Rectal smooth muscle tissue (tissue), 1 donor: ENCODE data around the gene BNIP3.
"Not testable (repeated sequence)": the region's sequence is repeated elsewhere in the genome, so short reads cannot be mapped to it uniquely, and the experiment has no call there.

ENCODE experiments used
- H3K27ac ChIP-seq: one replicate; pipeline ENCODE4 v1.7.0; 2013; ENCODE audit warnings: low read depth, low read length, inconsistent platforms
- H3K27me3 ChIP-seq: one replicate; pipeline ENCODE4 v1.7.0; 2013; ENCODE audit warnings: low read length; ENCODE audit not compliant: control insufficient read depth, insufficient read depth
- H3K36me3 ChIP-seq: one replicate; pipeline ENCODE4 v1.7.0; 2013; ENCODE audit warnings: low read length; ENCODE audit not compliant: control insufficient read depth, insufficient read depth
- H3K4me1 ChIP-seq: one replicate; pipeline ENCODE4 v1.7.0; 2013; ENCODE audit warnings: low read length; ENCODE audit not compliant: control insufficient read depth, insufficient read depth
- H3K4me3 ChIP-seq: one replicate; pipeline ENCODE4 v1.7.0; 2013; ENCODE audit warnings: low read length
- H3K9ac ChIP-seq: one replicate; pipeline ENCODE4 v1.7.0; 2013; ENCODE audit warnings: low read length

The BNIP3 gene

GRCh38 chr10:131928248-131929095, 53.3 kb downstream of the BNIP3 start:
- Histone ChIP-seq H3K4me3 (no peak overlapping the region), H3K4me1 (peaks cover 5% of the 10 kb centered on the region), H3K27ac (no peak overlapping the region), H3K36me3 (no peaks in the 10 kb centered on the region), H3K27me3 (no peaks in the 10 kb centered on the region), H3K9ac (no peak overlapping the region)

DNA sequence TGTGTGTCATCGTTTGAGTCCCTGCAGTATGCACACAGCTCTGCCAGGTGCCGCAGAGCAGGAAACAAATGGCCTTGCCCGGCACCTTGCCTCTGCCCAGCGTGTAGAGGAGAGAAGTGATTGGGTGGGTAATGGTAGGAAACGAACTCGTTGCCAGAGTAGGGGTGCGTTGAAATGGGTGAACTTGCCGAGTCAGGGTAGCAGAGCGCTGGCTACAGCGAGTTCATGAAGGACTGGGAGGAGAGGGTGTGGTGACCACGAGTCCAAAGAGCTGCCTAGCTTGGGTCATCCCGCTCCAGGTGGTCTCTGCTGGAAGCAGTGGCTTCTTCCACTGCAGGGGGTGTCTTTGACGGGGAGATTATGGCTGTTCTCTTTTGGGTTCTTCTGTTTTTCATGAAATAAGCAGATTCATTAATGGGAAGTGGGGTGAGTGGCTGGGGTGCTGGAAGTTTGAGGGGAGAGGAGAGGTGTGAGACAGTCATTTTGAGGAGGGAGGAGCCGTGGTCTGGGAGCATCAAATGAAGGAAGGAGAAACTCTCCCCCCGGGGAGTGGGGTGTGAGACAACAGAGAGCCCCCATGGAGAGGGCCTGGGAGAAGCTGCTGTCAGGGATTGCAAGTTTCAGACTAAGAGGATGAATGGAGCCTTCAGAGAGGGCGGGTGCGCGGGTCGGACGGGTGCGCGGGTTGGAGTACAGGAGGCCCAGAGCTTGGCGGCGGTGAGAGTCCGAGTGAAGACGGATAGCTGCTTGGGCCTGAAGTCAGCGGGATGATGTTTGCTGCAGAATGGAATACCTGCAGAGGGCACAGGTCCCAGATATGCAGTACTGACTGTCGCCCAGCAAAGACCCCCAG, 54.8 kb downstream of the BNIP3 start:
- Histone ChIP-seq H3K27me3 (no peaks in the 10 kb centered on the region), H3K4me1 (peaks cover 2% of the 10 kb centered on the region), H3K27ac (no peak overlapping the region), H3K4me3 (no peak overlapping the region), H3K36me3 (no peaks in the 10 kb centered on the region), H3K9ac (no peak overlapping the region)

DNA sequence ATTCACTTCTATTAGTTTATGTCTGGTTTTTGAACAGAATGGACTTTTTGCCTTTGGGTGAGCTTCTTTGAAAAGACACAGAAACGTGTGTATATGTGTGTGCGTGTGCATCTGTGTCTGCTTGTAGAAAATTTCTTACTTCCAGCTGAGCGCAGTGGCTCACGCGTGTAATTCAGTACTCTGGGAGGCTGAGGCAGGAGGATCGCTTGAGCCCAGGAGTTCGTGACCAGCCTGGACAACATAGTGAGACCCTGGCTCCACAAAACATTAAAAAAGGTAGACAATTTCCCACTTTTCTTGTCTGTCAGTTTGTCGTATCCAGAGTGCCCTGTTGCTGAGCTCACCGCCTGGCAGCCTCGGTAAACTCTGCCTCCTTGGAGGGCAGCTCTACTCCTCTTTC, 55.5 kb downstream of the BNIP3 start:
- H3K4me1 ChIP-seq, result peaks cover 2% of the 10 kb centered on the region
- no peak overlapping the region for H3K4me3 ChIP-seq
- H3K27me3 ChIP-seq, result no peaks in the 10 kb centered on the region
- no peaks in the 10 kb centered on the region for H3K36me3 ChIP-seq
- H3K9ac ChIP-seq, result no peak overlapping the region
- H3K27ac ChIP-seq, result no peak overlapping the region

DNA sequence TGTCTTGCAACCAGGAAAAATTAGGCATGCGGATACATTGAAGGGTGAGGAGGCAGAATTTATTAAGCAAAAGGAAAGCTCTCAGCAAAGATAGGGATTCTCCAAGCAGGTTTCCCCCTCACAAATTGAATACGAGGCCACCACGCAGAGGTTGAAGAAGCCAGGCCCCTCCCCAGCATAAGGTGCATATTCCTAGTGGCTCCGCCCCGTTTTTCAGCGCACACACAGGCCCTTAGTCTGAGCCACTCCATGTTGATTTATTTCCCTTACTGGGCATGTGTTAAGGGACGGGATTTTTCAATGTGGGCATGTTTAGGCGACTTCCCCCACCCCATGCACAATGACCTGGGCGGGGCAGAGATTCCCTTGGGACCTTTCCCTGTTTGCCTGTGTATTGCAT, 56.0 kb downstream of the BNIP3 start:
- Histone ChIP-seq H3K36me3 (no peaks in the 10 kb centered on the region), H3K4me3 (no peak overlapping the region), H3K27ac (no peak overlapping the region), H3K9ac (no peak overlapping the region), H3K27me3 (no peaks in the 10 kb centered on the region), H3K4me1 (no peaks in the 10 kb centered on the region)

DNA sequence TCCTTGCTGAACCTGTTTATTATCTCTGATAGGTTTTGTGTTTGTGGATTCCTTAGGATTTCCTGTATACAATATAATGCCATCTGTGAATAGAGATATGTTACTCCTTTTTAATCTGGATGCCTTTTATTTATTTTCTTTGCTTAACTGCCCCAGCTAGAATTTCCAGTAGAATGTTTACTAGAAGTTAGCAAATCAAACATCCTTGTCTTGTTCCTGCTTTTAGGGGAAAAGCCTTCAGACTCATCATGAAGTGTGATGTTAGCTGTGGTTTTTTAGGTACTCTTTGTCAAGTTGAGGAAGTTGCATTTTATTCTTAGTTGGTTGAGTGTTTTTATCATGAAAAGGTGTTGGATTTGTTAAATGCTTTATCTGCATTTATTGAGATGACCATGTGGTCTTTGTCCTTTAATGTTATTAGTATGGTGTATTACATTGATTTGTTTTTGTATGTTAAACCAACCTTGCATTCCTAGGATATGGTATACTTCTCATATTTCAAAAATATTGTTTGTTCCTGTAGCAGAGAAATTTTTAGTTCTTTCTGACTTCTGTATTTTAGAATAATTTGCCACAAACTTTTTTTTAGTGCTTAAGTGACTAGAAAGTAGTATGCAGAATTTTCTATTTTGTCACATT, 56.6 kb downstream of the BNIP3 start:
- H3K36me3 ChIP-seq, result no peaks in the 10 kb centered on the region
- H3K4me1 ChIP-seq, result no peaks in the 10 kb centered on the region
- no peaks in the 10 kb centered on the region for H3K27me3 ChIP-seq
- no peak overlapping the region for H3K27ac ChIP-seq
- no peak overlapping the region for H3K4me3 ChIP-seq
- no peak overlapping the region for H3K9ac ChIP-seq

- Histone ChIP-seq H3K27me3 (no peaks in the 10 kb centered on the region), H3K4me3 (no peak overlapping the region), H3K36me3 (no peaks in the 10 kb centered on the region), H3K4me1 (no peaks in the 10 kb centered on the region), H3K27ac (no peak overlapping the region), H3K9ac (no peak overlapping the region)
Measured at GRCh38 chr10:131923038-131923756, 58.5 kb downstream of the BNIP3 start.

- no peak overlapping the region for H3K4me3 ChIP-seq
- no peak overlapping the region for H3K27ac ChIP-seq
Measured at GRCh38 chr10:131921184-131921583, 60.5 kb downstream of the BNIP3 start.

GRCh38 chr10:131920693-131921092, 61.0 kb downstream of the BNIP3 start:
- no peak overlapping the region for H3K4me3 ChIP-seq
- H3K36me3 ChIP-seq, result no peaks in the 10 kb centered on the region
- no peak overlapping the region for H3K27ac ChIP-seq
- no peak overlapping the region for H3K9ac ChIP-seq
- H3K4me1 ChIP-seq, result no peaks in the 10 kb centered on the region
- no peaks in the 10 kb centered on the region for H3K27me3 ChIP-seq

More at GRCh38 chr10:131921184-131921583, 60.5 kb downstream of the BNIP3 start:
- Histone ChIP-seq H3K36me3 (no peaks in the 10 kb centered on the region), H3K9ac (no peak overlapping the region), H3K4me1 (no peaks in the 10 kb centered on the region), H3K27me3 (no peaks in the 10 kb centered on the region)

- Histone ChIP-seq H3K27me3 (no peaks in the 10 kb centered on the region), H3K4me3 (no peak overlapping the region), H3K4me1 (no peaks in the 10 kb centered on the region), H3K27ac (no peak overlapping the region), H3K36me3 (no peaks in the 10 kb centered on the region), H3K9ac (no peak overlapping the region)
Measured at GRCh38 chr10:131920151-131920550, 61.6 kb downstream of the BNIP3 start.

DNA sequence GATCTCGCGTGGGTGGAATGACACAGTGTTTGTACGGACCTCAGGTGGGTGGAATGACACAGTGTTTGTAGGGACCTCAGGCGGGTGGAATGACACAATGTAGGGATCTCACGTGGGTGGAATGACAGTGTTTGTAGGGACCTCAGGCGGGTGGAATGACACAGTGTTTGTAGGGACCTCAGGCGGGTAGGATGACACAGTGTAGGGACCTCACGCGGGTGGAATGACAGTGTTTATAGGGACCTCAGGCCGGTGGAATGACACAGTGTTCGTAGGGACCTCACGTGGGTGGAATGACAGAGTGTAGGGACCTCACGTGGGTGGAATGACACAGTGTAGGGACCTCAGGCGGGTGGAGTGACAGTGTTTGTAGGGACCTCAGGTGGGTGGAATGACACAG, 62.3 kb downstream of the BNIP3 start:
- H3K9ac ChIP-seq, H3K27ac ChIP-seq, H3K27me3 ChIP-seq: not testable (repeated sequence)

More for the DNA sequence above, 62.3 kb downstream of the BNIP3 start:
- H3K4me3 ChIP-seq, H3K36me3 ChIP-seq, H3K4me1 ChIP-seq: not testable (repeated sequence)
